Activated CD8-positive, alpha-beta T cell treated with anti-CD3 and anti-CD28 coated beads, Interleukin-2, amount 10 ng/mL, durations not matched to agents 7 days and 5 days (primary cell): Measurements from ENCODE around the gene RBL1. TPM values are rescaled to one million over a fixed set of nuclear protein-coding genes. Genes with fewer than 3 reads are reported as not detected.
A peak's percentile ranks its signal among the peaks of the same experiment; 100 is the strongest.
"Not testable (repeated sequence)": the region's sequence is repeated elsewhere in the genome, so short reads cannot be mapped to it uniquely, and the experiment has no call there.

Experiments
- ATAC-seq: fragments of 150-1000 bp; cut with Tn5 transposase; one replicate; pipeline ENCODE4 v1.10.0; 2021; ENCODE audit warnings: moderate library complexity
- CTCF ChIA-PET: fragments of 350-600 bp; sonication (Branson Sonifier 250); formaldehyde crosslinking; loops from one replicate; lab custom pipeline; 2021; ENCODE audit warnings: antibody characterized with exemption; lab: Charles Lee
- POLR2A ChIA-PET: fragments of 350-600 bp; sonication (Branson Sonifier 250); formaldehyde crosslinking; loops from one replicate; lab custom pipeline; 2021; ENCODE audit warnings: antibody characterized with exemption; lab: Charles Lee
- DNase-seq: peaks from one replicate; pipeline ENCODE4 v3.0.0-alpha.2; 2020
- H3K27ac Mint-ChIP-seq: one replicate; pipeline ENCODE4 v1.8.0; 2021; ENCODE audit warnings: mild to moderate bottlenecking, mixed read lengths
- H3K27me3 Mint-ChIP-seq: one replicate; pipeline ENCODE4 v1.8.0; 2021; ENCODE audit warnings: low read depth, mixed read lengths
- H3K36me3 Mint-ChIP-seq: one replicate; pipeline ENCODE4 v1.8.0; 2021; ENCODE audit warnings: low read depth, mixed read lengths
- H3K4me1 Mint-ChIP-seq: one replicate; pipeline ENCODE4 v1.8.0; 2021; ENCODE audit warnings: low read depth, mixed read lengths
- H3K4me3 Mint-ChIP-seq: one replicate; pipeline ENCODE4 v1.8.0; 2021; ENCODE audit warnings: mild to moderate bottlenecking, mixed read lengths
- H3K9me3 Mint-ChIP-seq: one replicate; pipeline ENCODE4 v1.8.0; 2022; ENCODE audit warnings: mixed read lengths; ENCODE audit not compliant: insufficient read depth
- total RNA-seq, 2 experiments: library from RNA; stranded (reverse); gene quantifications; one replicate each; pipeline ENCODE4 v1.2.3, GENCODE V29; 2021

RBL1 gene
- total RNA-seq, 2 experiments from 2014 or later: 55.6 to 56.3 TPM

GRCh38 chr20:37012631-37013030, 83.2 kb downstream of the RBL1 start:
- POLR2A ChIA-PET, H3K9me3 Mint-ChIP-seq, DNase-seq, CTCF ChIA-PET, H3K27ac Mint-ChIP-seq, ATAC-seq, H3K4me3 Mint-ChIP-seq, H3K27me3 Mint-ChIP-seq: not testable (repeated sequence)
- Mint-ChIP-seq H3K4me1 (peaks cover 45% of the 10 kb centered on the region), H3K36me3 (peaks cover 49% of the 10 kb centered on the region)

DNA sequence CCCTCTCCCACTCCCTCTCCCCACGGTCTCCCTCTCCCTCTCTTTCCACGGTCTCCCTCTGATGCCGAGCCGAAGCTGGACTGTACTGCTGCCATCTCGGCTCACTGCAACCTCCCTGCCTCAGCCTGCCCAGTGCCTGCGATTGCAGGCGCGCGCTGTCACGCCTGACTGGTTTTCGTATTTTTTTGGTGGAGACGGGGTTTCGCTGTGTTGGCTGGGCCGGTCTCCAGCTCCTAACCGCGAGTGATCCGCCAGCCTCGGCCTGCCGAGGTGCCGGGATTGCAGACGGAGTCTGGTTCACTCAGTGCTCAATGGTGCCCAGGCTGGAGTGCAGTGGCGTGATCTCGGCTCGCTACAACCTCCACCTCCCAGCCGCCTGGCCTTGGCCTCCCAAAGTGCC, 83.9 kb downstream of the RBL1 start:
- POLR2A ChIA-PET: interaction anchor here (0.6 kb wide), 1 partner anchor 83 kb away, joined by 4 read pairs; the partner anchor contains the start of gene RBL1
- DNase-seq, H3K27me3 Mint-ChIP-seq, ATAC-seq, H3K4me3 Mint-ChIP-seq, CTCF ChIA-PET, H3K9me3 Mint-ChIP-seq: not testable (repeated sequence)
- H3K27ac Mint-ChIP-seq: peak overlapping the region; percentile 25
- peaks cover 42% of the 10 kb centered on the region for H3K4me1 Mint-ChIP-seq
- peaks cover 48% of the 10 kb centered on the region for H3K36me3 Mint-ChIP-seq

GRCh38 chr20:37011147-37011546, 84.7 kb downstream of the RBL1 start:
- ATAC-seq: no peak
- ChIA-PET POLR2A (interaction anchor here (0.6 kb wide), 1 partner anchor 84 kb away, joined by 4 read pairs; the partner anchor contains the start of gene RBL1), CTCF (interaction anchor here (0.6 kb wide), 1 partner anchor 13 kb away, joined by 3 read pairs; no protein-coding TSS in a partner anchor)
- H3K27ac Mint-ChIP-seq: peak overlapping the region; percentile 39
- H3K27me3 Mint-ChIP-seq: no peaks in the 10 kb centered on the region
- H3K4me1 Mint-ChIP-seq: peaks cover 38% of the 10 kb centered on the region
- H3K36me3 Mint-ChIP-seq: peaks cover 45% of the 10 kb centered on the region
- no peak overlapping the region for H3K4me3 Mint-ChIP-seq
- DNase-seq: no peak
- no peaks in the 10 kb centered on the region for H3K9me3 Mint-ChIP-seq

GRCh38 chr20:37007898-37008649, 87.7 kb downstream of the RBL1 start:
- Mint-ChIP-seq H3K27ac (peak overlapping the region; percentile 73), H3K36me3 (peaks cover 46% of the 10 kb centered on the region), H3K4me1 (peaks cover 34% of the 10 kb centered on the region), H3K9me3 (no peaks in the 10 kb centered on the region), H3K27me3 (no peaks in the 10 kb centered on the region), H3K4me3 (no peak overlapping the region)
- POLR2A ChIA-PET: interaction anchor here (0.6 to 0.8 kb wide), 2 partner anchors 58 to 76 kb away, joined by 4 read pairs; no protein-coding TSS in a partner anchor
- CTCF ChIA-PET: interaction anchor here (0.6 to 2.0 kb wide), 32 partner anchors 10 to 187 kb away, joined by 3 to 26 read pairs (median 5); partner anchors contain the start of genes MROH8, RBL1 and RPN2
- peak; percentile 89 for ATAC-seq
- peak; percentile 50 for DNase-seq

GRCh38 chr20:37005062-37005942, 90.5 kb downstream of the RBL1 start:
- peak overlapping the region; percentile 2 for H3K27ac Mint-ChIP-seq
- H3K4me3 Mint-ChIP-seq, CTCF ChIA-PET, H3K9me3 Mint-ChIP-seq, ATAC-seq, H3K27me3 Mint-ChIP-seq, DNase-seq: not testable (repeated sequence)
- peaks cover 34% of the 10 kb centered on the region for H3K4me1 Mint-ChIP-seq
- POLR2A ChIA-PET: interaction anchor here (1.1 kb wide), 2 partner anchors 24 to 90 kb away, joined by 3 to 6 read pairs; partner anchors contain the start of gene RBL1
- peaks cover 42% of the 10 kb centered on the region for H3K36me3 Mint-ChIP-seq

DNA sequence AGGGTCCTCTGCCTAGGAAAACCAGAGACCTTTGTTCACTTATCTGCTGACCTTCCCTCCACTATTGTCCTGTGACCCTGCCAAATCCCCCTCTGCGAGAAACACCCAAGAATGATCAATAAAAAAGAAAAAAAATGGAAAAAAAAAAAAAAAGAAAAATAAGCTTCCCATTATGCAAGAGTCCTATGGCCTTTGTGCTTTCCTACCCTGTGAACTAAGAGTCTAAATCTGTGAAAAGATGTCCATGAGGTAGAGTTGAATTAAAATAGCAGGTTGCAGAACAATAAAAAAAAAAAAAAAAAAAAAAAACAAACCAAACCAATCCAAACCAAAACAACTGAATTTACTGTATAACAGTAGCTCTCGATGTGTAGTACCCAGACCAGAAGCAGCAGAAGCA, 94.2 kb downstream of the RBL1 start:
- H3K4me3 Mint-ChIP-seq, DNase-seq, H3K9me3 Mint-ChIP-seq, ATAC-seq, CTCF ChIA-PET, H3K27ac Mint-ChIP-seq, H3K27me3 Mint-ChIP-seq, POLR2A ChIA-PET: not testable (repeated sequence)
- Mint-ChIP-seq H3K4me1 (peaks cover 22% of the 10 kb centered on the region), H3K36me3 (peaks cover 48% of the 10 kb centered on the region)

- DNase-seq, H3K4me3 Mint-ChIP-seq, ATAC-seq, H3K27ac Mint-ChIP-seq, H3K27me3 Mint-ChIP-seq, CTCF ChIA-PET, POLR2A ChIA-PET, H3K9me3 Mint-ChIP-seq: not testable (repeated sequence)
- Mint-ChIP-seq H3K4me1 (peaks cover 14% of the 10 kb centered on the region), H3K36me3 (peaks cover 57% of the 10 kb centered on the region)
Observed at GRCh38 chr20:37000171-37000570, 95.6 kb downstream of the RBL1 start.

DNA sequence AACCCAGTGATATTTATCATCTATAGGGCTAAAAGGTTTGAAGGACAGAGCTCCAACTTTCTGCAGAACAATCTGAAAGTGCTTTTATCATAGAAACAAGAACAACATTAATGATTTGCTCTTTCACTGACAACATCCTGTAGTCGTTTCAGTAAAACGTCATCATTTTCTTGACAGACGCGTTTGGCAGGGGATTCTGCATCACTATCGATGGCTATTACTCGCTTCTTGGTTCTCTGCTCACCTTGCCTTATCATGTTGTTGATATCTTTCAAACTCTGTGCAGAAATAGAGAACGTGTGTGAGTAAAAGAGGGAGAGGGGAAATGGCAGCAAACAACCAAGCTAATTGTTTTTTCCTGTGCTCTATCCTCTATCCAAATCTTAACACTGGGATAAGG, 97.1 kb downstream of the RBL1 start:
- POLR2A ChIA-PET: no interaction called here
- Mint-ChIP-seq H3K27ac (peak overlapping the region; percentile 63), H3K36me3 (peaks cover 66% of the 10 kb centered on the region), H3K4me3 (no peak overlapping the region), H3K27me3 (no peaks in the 10 kb centered on the region), H3K4me1 (peaks cover 8% of the 10 kb centered on the region), H3K9me3 (peaks cover 6% of the 10 kb centered on the region)
- DNase-seq (no peak), ATAC-seq (no peak)
- CTCF ChIA-PET: no interaction called here

DNA sequence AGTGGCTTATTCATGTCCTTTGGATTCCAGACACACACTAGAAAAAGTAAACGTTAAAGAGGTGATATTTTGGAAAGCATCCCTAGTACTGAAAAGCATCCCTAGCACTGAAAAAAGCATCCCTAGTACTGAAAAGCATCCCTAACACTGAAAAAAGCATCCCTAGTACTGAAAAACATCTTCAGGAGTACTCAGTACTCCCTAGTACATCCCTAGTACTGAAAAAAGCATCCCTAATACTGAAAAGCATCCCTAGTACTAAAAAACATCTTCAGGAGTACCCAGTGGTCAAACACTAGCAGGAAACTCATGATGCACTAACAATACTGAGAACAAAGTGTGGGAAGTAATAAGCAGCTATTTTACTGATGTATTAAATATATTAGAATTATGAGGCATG, 98.7 kb downstream of the RBL1 start:
- POLR2A ChIA-PET: no interaction called here
- ATAC-seq (no peak), DNase-seq (no peak)
- H3K4me3 Mint-ChIP-seq: no peak overlapping the region
- peaks cover 8% of the 10 kb centered on the region for H3K4me1 Mint-ChIP-seq
- peaks cover 6% of the 10 kb centered on the region for H3K9me3 Mint-ChIP-seq
- no peaks in the 10 kb centered on the region for H3K27me3 Mint-ChIP-seq
- no peak overlapping the region for H3K27ac Mint-ChIP-seq
- CTCF ChIA-PET: no interaction called here
- peaks cover 66% of the 10 kb centered on the region for H3K36me3 Mint-ChIP-seq

- H3K27ac Mint-ChIP-seq, H3K9me3 Mint-ChIP-seq, POLR2A ChIA-PET, DNase-seq, H3K27me3 Mint-ChIP-seq, ATAC-seq, H3K4me3 Mint-ChIP-seq: not testable (repeated sequence)
- Mint-ChIP-seq H3K4me1 (peaks cover 25% of the 10 kb centered on the region), H3K36me3 (peaks cover 72% of the 10 kb centered on the region)
- CTCF ChIA-PET: interaction anchor here (1.6 to 1.7 kb wide), 2 partner anchors 10 to 14 kb away, joined by 4 read pairs; no protein-coding TSS in a partner anchor
Observed at GRCh38 chr20:36994221-36994620, 101.6 kb downstream of the RBL1 start.

DNA sequence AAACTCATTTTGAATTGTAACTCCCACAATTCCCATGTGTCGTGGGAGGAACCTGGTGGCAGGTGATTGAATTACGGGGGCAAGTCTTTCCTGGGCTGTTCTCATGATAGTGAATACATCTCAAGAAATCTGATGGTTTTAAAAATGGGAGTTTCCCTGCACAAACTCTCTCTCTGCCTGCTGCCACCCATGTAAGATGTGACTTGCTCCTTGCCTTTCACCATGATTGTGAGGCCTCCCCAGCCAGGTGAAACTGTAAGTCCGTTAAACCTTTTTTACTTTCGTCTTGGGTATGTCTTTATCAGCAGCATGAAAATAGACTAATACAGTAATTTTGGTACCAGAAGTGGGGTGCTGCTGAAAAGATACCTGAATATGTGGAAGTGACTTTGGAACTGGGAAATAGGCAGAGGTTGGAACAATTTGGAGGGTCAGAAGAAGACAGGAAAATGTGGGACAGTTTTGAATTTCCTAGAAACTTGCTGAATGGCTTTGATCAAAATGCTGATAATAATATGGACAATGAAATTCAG, 102.9 kb downstream of the RBL1 start:
- CTCF ChIA-PET: no interaction called here
- peaks cover 12% of the 10 kb centered on the region for H3K9me3 Mint-ChIP-seq
- no peak for ATAC-seq

More for the DNA sequence above, 102.9 kb downstream of the RBL1 start:
- Mint-ChIP-seq H3K4me1 (peaks cover 35% of the 10 kb centered on the region), H3K27me3 (no peaks in the 10 kb centered on the region), H3K4me3 (no peak overlapping the region), H3K36me3 (peaks cover 74% of the 10 kb centered on the region), H3K27ac (no peak overlapping the region)
- no peak for DNase-seq
- POLR2A ChIA-PET: interaction anchor here (1.1 kb wide), 1 partner anchor 36 kb away, joined by 3 read pairs; no protein-coding TSS in a partner anchor
